Body of pancreas (tissue), 4 donors: ENCODE results near the gene SLC6A13.

ENCODE experiments used
- POLR2A ChIP-seq, 3 donors: fragments of 450-650 bp; IDR thresholded peaks; one replicate each; pipeline ENCODE4 v1.6.1; 2016; ENCODE audit warnings: antibody characterized with exemption in 3 of 3, mild to moderate bottlenecking in 2 of 3
- TF ChIP-seq, protein P1 (sequence below), 7 experiments: fragments of 450-650 bp in 4 of 7; fragments of 200-600 bp in 3 of 7; sonication (generic) in 3 of 7; IDR thresholded peaks; one replicate each; pipeline ENCODE4 v1.5.1; 2016 to 2019; ENCODE audit warnings: antibody characterized with exemption in 7 of 7

DNA sequence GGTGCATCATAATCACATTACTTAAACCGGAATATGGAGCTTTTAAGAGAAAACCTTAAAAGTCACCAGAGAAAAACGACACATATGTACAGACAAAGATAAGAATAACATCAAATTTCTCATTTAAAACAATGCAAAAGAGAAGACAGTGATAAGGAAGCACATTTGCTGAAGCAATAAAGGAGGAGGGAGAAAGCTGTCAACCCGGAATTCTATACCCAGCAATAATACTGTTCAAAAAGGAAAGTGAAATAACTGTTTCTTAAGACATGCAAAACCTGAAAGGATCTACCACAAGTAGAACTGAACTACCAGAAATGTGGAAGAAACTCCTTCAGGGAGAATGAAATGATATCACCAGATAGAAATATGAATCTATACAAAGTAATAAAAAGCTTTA is 15.4 kb downstream of the SLC6A13 start:
- TF ChIP-seq, protein P1, sequence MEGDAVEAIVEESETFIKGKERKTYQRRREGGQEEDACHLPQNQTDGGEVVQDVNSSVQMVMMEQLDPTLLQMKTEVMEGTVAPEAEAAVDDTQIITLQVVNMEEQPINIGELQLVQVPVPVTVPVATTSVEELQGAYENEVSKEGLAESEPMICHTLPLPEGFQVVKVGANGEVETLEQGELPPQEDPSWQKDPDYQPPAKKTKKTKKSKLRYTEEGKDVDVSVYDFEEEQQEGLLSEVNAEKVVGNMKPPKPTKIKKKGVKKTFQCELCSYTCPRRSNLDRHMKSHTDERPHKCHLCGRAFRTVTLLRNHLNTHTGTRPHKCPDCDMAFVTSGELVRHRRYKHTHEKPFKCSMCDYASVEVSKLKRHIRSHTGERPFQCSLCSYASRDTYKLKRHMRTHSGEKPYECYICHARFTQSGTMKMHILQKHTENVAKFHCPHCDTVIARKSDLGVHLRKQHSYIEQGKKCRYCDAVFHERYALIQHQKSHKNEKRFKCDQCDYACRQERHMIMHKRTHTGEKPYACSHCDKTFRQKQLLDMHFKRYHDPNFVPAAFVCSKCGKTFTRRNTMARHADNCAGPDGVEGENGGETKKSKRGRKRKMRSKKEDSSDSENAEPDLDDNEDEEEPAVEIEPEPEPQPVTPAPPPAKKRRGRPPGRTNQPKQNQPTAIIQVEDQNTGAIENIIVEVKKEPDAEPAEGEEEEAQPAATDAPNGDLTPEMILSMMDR (IDR thresholded peaks at IDR 0.05), result no peak
- no peak for TF ChIP-seq POLR2A (IDR thresholded peaks at IDR 0.05)
